GM19463 (cell line): ENCODE data around the gene CAPN11.
"Not testable (repeated sequence)": the region's sequence is repeated elsewhere in the genome, so short reads cannot be mapped to it uniquely, and the experiment has no call there.

Experiments
- ATAC-seq: cut with Tn5 transposase; IDR thresholded peaks from one replicate; pipeline ENCODE4 v1.9.1; 2021; ENCODE audit warnings: mild to moderate bottlenecking, moderate library complexity; ENCODE audit not compliant: unreplicated experiment

CAPN11 gene

GRCh38 chr6:44225579-44226325 lies 67.1 kb downstream of the CAPN11 start:
- no peak for ATAC-seq

- ATAC-seq = no peak
Observed at GRCh38 chr6:44226368-44227147, 67.9 kb downstream of the CAPN11 start.

- no peak for ATAC-seq
Observed at GRCh38 chr6:44227148-44227793, 68.7 kb downstream of the CAPN11 start.

GRCh38 chr6:44228031-44228430 lies 69.4 kb downstream of the CAPN11 start:
- ATAC-seq = no peak

- ATAC-seq = no peak
Observed at GRCh38 chr6:44228433-44228832, 69.8 kb downstream of the CAPN11 start.

- no peak for ATAC-seq
Observed at GRCh38 chr6:44228836-44229235, 70.2 kb downstream of the CAPN11 start.

GRCh38 chr6:44229376-44230033 lies 70.9 kb downstream of the CAPN11 start:
- no peak for ATAC-seq

- no peak for ATAC-seq
Observed at GRCh38 chr6:44230034-44230675, 71.5 kb downstream of the CAPN11 start.

GRCh38 chr6:44231426-44231825 lies 72.8 kb downstream of the CAPN11 start:
- not testable (repeated sequence) for ATAC-seq

- ATAC-seq = no peak
Observed at GRCh38 chr6:44232676-44233566, 74.3 kb downstream of the CAPN11 start.

- ATAC-seq = no peak
Observed at GRCh38 chr6:44233567-44234100, 75.0 kb downstream of the CAPN11 start.
